Mesenteric fat pad (tissue), 1 donor: ENCODE measurements around the gene CHAT. TPM values are rescaled to one million over a fixed set of nuclear protein-coding genes. Genes with fewer than 3 reads are reported as not detected.
A peak's percentile ranks its signal among the peaks of the same experiment; 100 is the strongest.

Source experiments
- DNase-seq: peaks from one replicate; pipeline ENCODE4 v3.0.0-alpha.2; 2020; ENCODE audit warnings: low spot score
- total RNA-seq: library from RNA; stranded (reverse); fragmentation: NEBNext Ultra II Directional; extraction: Animal tissue kit (Norgen Biotek cat#: 25700); gene quantifications from one replicate; pipeline ENCODE4 v1.2.1, GENCODE V29; 2021
- donor health status: DM: yes; HTN: yes; CAD: no.

CHAT gene
- total RNA-seq, 1 donor from 2014 or later: not detected

DNA sequence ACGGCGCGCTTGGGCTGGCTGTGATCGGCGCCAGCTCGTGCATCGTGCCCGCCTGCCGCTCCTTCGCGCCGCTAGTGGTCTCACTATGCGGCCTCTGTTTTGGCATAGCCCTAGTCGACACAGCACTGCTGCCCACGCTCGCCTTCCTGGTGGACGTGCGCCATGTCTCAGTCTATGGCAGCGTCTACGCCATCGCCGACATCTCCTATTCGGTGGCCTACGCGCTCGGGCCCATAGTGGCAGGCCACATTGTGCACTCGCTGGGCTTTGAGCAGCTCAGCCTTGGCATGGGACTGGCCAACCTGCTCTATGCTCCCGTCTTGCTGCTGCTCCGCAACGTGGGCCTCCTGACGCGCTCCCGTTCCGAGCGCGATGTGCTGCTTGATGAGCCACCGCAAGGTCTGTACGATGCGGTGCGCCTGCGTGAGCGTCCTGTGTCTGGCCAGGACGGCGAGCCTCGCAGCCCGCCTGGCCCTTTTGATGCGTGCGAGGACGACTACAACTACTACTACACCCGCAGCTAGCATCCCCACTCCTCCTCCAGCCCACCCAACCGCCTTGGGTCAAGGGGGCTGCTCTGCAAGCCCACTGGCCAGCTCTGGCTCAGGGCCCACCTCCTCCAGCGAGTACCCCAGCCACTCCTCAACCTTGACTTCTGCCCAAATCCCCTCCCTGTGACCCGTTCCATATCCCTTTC, 1.9 kb upstream of the CHAT start:
- DNase-seq: peak; percentile 78

DNA sequence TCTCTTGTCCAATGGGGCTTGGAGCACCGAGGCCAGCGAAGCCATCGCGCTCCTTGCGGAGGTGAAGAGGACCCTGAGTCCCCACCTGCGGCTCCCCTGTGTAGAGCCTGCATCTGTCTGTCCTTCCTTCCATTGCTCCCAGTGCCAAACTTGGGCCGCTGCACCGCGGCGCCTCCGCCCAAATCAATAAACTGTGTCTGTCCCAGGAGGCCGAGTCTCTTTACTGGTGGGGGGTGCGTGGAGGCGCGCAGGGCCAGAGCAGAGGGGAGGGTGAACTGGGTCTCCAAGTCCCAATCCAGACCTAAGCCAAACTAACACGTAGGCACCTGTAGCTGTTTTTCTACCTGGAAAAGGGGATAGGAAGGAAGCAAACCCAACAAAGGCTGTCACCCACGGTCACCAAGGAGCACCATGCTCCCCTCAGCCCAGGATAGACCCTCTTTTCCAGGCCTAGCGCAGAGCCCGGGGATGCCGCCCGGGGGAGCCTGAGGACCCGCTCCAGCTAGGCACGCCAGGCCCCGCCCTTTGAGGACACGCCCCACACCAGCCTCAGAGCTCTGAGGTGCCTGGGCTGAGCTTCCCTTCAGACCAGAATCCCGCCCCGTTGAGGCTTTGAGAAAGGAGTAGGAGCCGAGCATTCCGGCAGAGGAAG, 1.2 kb upstream of the CHAT start:
- DNase-seq: no peak

DNA sequence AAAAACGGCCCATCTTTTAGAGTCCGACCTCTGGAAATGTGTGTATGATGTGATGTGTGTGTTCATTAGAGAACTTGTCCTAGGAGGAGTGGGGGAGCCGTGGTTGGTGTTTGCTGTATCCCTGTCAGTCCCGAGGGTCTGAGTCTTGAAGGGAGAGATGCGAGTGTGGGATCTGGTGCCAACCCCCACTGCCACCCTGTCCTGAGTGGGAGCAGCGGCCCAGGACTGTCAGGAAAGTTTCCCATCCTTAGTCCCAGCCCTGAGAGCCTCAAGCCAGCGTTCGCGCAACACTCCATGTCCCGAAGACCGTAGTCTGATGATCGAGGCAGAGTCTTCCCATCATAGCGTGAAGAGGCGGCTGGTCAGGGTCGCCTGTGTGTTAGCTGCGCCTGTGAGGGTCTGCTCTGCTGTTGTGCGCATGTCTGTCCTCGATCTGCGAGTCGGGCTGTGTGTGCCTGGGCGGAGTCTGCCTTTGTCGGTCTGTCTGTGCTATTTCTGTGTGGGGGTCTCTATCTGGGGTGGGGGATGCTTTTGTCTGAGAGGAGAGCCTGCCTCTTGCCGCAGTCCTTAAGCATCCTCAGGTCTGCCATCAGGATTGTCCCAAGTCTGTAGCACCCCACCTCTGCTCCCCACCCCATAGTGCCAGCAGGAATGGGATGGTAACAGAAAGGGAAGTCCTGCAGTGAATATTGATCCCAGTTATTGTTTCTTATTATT, 514 bp upstream of the CHAT start:
- DNase-seq: peak; percentile 80

DNA sequence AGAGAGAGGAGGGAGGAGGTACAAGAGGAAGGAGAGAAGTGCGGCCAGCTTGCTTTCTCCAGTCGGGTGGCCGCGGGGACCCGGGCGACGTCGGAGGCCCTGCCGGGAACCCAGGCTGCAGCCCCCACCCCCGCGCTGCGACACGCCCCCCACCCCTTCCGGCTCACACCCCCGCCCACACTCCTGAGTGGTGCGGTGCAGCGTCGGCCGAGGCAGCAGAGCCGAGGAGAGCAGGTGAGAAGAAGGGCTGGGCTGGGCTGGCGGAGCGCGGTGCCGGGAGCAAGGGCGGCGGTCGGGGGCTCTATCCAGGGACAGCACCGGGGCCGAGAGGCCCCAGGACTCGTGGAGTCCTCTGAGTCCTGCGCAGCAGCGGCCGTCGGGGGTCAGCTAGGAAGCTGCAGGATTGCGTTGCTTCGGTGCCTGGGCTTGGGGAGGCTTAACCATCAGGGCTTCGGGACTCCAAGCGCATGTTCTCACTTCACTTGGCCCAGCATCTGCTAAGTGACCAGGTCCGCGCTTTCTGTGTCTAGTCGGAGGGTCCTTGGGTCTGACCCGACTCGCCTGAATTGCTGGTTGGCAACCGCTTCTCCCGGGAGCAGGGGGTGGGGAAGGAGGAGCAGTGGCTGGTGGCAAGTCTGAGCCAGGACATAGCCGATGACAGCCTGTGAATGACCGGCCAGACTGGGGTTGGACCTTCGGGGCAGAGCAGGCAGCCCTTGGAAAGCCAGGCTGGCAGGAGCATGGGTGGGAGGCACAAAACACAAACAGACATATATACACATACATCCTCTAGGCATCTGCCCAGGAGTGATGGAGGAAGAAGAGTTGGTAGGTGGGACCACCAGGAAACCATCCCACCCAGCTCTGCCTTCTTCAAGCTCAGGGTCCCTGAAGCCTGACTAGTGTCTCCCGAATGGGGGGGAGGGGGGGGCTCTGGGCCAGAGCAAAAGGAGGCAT, 683 bp downstream of the CHAT start:
- DNase-seq: peak; percentile 43

DNA sequence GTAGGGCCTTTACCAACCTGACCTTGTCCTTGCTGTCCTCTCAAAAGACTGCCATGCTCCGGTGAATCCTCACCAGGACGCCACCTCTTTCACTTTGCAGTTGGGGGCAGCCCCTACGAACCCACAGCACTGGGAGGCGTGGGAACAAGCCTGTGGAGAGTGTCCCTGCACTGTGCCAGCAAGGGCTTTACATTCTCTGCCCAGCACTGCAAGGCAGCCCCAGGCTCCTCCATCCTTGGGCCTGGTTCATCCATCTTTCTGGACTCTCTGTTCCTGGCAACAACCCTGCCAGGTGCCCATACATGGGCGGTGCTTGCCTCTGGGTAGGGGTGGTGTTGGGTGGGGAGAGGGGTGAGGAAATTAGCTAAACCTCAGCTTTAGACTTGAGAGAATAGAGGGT, 1.4 kb downstream of the CHAT start:
- peak; percentile 43 for DNase-seq

DNA sequence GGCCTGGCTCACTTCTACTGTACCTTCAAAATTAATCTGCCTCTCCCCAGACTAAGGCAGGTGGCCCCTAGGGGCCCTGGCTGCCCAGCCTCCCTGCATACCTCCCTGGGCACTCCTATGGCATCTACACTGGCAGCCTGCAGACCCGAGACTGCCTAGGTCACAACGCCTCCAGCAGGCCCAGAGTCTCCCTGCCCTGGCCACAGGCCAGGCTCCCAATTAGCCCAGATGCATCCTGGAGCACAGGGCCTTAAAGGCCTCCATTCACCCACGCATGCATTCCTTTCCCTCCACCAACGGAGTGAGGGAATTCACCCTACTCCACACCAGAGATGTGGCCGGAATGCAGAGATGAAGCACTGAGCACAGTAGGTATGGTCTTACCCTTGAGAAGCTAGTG, 1.9 kb downstream of the CHAT start:
- peak; percentile 51 for DNase-seq

DNA sequence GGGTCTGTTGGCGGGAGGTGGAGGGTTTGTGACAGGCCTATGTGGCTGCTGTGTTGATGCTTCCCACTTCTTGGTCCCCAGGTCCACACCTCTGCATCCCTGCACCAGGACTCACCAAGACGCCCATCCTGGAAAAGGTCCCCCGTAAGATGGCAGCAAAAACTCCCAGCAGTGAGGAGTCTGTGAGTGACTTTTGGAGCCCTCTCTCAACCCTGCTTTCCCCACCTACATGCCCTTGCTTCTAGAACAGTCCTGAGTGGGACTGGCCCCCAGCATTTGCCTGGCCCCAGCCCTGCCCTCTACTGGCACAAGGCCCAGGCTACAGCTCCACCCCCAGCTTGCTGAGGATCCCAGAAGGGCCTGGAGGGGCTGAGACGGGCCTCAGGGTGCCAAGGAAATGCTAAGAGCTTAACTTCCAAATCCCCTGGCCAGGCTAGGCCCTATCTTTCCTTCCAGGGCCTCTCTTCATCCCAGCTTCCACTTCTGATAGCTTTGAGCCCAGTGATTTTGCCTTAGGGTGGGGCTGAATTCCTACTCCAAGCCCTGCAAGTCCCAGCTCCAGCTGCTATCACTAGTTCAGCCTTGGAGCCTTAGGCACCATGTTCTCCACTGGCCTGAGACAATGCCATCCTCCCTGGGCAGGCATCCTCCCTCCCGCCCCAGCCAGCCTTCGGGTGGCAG, 2.7 kb downstream of the CHAT start:
- peak; percentile 62 for DNase-seq

DNA sequence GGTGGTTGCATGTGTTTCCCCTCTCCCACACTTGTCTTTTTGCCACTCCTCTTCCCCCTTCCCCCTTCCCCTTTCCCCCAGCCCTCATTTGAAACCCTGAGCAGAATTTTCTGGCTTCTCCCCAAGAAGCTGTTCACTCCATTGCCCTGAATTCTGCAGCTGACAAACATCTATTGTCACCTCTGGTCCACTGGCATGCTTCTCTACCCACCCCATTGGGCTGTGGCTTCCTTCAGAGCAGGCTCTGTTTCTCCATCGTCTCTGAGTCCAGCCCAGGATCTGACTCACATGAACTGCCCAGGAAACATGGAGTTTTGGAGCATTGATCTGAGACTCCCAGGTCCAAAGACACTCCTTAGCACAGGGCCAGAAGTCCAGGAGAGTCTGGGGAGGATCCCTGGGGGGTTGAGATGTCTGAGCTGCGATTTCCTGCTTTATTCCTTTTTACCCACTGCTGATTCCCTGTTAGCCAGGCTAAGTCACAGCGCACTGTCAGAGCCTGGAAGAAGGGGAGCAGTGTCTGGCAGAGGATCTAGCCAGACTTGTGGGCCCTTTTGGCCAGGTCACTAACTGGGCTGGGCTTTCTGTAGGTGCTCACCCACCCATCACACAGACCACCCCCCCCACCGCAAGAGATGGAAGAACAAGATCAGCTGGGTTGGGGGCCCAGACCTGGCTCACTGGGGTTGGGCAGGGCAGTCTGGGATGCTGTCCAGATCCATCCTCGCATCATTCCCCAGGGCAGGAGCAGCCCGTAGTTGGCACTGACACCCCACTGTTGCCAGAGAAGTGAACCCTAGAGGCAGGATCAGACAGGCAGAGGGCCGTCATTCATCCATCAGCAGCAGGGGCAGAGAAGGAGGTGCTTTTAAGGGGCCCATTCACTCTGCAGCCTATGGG, 3.5 kb downstream of the CHAT start:
- DNase-seq: peak; percentile 39

DNA sequence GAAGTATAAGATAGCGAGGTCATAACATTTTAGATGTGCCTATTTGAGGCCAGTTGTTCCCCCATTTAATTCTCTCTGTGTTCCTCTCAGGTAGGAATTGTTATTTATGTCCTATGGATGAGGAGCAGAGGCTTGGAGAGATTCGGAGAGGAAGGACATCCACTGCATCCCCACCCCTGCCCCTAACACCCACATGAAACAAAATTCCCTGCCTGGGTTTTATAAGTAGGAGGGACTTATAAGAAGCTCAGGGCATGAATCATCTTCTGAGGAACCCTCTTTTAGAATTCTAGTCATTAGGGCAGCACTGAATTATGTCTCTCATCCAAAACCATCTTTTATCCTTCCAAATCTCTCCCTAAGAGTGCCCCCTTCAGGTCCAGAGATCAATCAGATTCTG, 5.0 kb downstream of the CHAT start:
- no peak for DNase-seq

DNA sequence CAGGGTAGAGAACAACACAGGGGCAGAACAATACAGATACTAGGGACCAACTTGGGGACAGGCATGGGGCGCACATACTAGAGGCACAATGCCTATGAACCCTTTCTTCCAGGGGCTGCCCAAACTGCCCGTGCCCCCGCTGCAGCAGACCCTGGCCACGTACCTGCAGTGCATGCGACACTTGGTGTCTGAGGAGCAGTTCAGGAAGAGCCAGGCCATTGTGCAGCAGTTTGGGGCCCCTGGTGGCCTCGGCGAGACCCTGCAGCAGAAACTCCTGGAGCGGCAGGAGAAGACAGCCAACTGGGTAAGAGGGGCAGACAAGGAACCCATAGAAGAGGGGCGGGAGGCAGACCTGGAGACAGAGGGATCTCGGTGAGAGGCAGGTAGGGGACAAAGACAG, 5.8 kb downstream of the CHAT start:
- DNase-seq: peak; percentile 74

DNA sequence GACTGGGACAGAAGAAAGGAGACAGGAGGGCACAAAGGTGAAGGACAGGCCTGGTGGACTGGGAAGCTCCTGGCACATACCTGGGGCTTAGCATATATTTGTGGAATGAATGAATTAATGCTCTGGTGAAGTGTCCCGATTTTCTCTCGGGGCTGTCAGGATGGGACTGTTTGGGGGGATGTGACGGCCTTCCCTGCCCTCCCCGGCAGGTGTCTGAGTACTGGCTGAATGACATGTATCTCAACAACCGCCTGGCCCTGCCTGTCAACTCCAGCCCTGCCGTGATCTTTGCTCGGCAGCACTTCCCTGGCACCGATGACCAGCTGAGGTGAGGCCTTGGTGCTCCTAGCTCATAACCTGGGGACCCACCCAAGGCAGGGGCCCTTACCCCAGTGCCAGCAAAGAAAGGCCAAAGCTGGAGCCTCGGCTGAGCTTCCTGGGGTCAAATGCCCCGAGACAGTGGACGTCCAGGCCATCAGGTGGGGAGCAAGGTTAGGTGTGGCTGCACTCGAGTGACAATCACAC, 6.5 kb downstream of the CHAT start:
- peak; percentile 86 for DNase-seq

DNA sequence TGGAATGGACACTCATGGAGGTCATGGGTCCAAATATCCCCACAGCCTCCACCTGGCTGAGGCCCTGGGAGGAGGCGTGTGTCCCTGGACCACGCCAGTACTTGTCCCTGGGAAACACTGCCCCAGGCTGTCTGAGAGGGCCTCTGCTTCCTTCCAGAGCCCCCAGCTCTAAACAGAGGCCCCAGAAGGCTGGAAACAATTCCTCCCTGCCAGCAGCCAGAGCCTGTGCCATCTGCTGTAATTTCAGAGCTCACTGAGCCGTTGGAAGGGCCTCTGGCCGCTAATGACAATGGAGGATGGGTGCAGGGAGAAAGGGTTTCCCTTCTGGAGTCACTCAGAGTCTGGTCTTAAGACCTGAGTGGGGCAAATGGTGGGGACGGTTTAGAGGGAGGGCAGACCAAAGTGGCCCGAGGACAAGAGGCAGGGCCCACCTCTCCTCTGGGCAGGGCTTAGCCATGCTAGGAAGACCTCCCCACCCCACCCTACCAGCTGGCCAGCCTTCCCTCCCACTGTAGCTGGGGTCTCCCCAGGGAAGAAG, 7.1 kb downstream of the CHAT start:
- peak; percentile 76 for DNase-seq

DNA sequence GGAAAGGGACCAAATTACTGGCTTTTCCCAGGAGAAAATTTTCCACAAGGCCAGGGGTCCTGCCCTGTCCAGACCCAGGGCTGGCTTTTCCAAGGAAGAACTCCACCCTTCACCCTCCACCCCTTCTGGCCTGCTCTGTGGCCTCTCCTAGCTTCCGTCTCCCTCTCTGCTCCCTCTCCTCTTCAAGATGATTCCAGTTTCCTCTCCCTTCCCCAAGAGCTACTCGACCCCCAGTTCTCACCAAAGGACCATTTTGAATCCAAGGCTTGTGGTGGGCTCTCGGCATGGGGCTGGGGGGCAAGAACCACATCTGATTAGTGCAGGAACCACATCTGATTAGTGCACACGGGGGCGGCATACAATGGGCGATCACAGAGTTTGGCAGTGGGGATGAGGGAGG, 7.7 kb downstream of the CHAT start:
- DNase-seq: peak; percentile 53

DNA sequence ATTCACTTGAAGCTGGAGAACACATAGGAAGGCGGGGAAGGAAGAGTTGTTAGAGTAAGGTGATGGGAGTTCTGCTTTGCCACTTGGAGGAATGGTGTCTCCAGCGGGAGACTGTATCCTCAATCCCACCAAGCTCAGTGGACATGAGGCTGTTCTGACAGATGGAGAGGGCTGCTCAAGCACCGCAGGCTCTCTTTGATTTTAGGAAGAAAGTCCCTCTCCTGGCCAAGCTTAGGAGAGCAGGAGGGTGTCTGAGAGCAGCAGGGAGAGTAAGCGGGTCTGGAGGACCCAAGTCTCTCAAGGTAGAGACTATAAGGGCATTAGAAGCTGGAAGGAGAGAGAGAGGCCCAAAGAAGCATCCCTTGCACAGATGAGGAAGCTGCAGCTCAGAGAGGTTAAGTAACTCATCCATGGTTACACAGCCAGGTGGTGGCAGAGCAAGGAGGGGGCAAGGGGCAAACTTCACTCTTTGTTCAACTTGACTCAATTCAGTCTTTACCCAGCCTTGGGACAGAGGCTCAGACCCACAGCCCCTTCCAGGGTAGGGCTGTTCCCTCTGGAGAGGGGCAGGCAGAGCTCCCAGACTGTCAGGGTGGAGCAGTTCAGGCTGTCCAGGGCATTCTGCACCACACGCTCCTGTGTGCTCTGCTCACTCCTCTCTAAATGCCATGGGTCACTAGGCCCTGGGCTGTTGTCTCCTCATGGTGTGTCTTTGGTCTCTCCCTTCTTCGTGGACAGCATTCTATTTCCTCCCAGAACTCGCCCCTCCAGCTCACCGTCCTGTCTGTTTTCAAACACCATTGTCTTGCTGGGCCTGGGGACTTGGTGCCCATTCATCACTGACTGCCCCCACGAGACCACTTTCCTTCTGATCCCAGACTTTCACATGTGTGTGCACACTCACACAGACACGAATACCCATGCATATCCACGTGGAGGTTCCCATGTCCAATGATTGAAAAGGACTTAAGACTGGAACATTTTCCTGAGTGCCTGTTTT, 8.9 kb downstream of the CHAT start:
- DNase-seq: peak; percentile 78

DNA sequence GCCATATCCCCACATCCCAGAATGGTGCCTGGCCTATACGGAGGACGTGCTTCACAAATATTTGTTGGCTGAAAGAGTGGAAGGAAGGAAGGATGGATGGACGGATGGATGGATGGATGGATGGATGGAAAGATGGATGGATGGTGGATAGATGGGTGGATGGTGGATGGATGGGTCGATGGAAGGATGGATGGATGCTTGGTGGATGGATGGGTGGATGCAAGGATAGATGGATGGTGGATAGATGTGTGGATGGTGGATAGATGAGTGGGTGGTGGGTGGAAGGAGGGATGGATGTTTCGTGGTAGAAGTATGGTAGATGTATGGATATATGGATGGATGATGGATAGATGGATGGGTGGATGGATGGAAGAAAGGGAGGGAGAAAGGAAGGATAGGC, 10.8 kb downstream of the CHAT start:
- no peak for DNase-seq

DNA sequence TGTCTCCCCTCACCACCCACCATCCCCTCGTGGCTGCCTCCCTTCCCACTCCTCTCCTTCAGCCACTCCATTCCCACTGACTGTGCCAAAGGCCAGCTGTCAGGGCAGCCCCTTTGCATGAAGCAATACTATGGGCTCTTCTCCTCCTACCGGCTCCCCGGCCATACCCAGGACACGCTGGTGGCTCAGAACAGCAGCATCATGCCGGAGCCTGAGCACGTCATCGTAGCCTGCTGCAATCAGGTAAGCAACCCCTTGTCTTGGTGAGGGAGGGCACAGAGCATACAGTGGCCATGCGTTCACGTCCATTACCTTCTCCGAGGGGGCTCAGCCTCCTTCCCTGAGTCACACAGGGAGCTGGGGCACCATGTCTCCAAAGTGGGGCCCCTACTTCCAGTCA, 11.6 kb downstream of the CHAT start:
- DNase-seq: peak; percentile 69

DNA sequence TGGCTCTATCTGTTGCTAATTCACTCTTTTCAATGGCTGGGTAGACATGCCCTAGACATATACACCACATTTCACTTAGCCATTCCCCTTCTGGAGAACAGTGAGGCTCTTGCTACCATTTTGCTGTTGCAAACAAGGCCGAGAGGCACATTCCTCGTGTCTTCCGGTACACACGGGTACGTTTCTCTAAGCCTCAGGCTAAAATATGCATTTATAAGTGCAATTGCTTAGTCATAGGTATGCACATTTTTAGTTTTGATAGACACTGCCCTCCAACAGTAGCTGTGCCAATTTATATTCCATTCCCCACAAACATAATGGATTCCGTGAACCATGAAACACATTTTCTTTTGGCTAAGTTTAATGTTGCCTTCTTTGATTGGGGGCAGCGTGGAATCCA, 13.2 kb downstream of the CHAT start:
- no peak for DNase-seq
